Endothelial cell of umbilical vein (primary cell): ENCODE measurements around the gene FAM114A1. TPM values are rescaled to one million over a fixed set of nuclear protein-coding genes. Genes with fewer than 3 reads are reported as not detected.
A peak's percentile ranks its signal among the peaks of the same experiment; 100 is the strongest.

ENCODE experiments used
- BruUV-seq: library from RNA; stranded (reverse); fragments of 400-500 nt; replicated peaks from 2 replicates; lab custom pipeline; 2021; lab: Mats Ljungman, UMichigan
- CTCF ChIA-PET: fragments of 300-600, 350-600 bp; sonication (Branson Sonifier 250); formaldehyde crosslinking; loops from one replicate; lab custom pipeline; 2021; ENCODE audit warnings: antibody characterized with exemption, inconsistent platforms; lab: Charles Lee
- POLR2A ChIA-PET: fragments of 300-600, 350-600 bp; sonication (Branson Sonifier 250); formaldehyde crosslinking; loops from one replicate; lab custom pipeline; 2021; ENCODE audit warnings: antibody characterized with exemption, inconsistent platforms; lab: Charles Lee
- DNase-seq: peaks from one replicate; pipeline ENCODE4 v3.0.0-alpha.2; 2011; ENCODE audit warnings: low read depth, low spot score
- FAIRE-seq: peaks from 2 replicates; lab custom pipeline; 2011; peaks lifted over from hg19 to GRCh38; lab: Jason Lieb, UNC
- H2AFZ ChIP-seq: 2 replicates; pipeline ENCODE4 v1.6.0; 2012; ENCODE audit warnings: low read depth, low read length, control low read depth, inconsistent platforms
- H3K27ac ChIP-seq: 2 replicates; pipeline ENCODE4 v1.5.1; 2011; ENCODE audit warnings: low read depth, mild to moderate bottlenecking, control low read depth, low read length, moderate library complexity; ENCODE audit not compliant: insufficient read depth
- H3K27me3 ChIP-seq, 2 experiments: 2 replicates each; pipeline versions ENCODE4 v1.6.0 to v1.6.1; 2011; ENCODE audit warnings: low read length in 2 of 2, mixed read lengths in 1 of 2; ENCODE audit not compliant: control insufficient read depth in 2 of 2, insufficient read depth in 2 of 2
- H3K36me3 ChIP-seq, 2 experiments: 2 replicates in 1 of 2; 3 replicates in 1 of 2; pipeline ENCODE4 v1.5.1; 2011; ENCODE audit warnings: low read length in 2 of 2, mild to moderate bottlenecking in 1 of 2, moderate library complexity in 1 of 2; ENCODE audit not compliant: control insufficient read depth in 2 of 2, insufficient read depth in 2 of 2; ENCODE audit errors: extremely low read depth in 1 of 2
- H3K4me1 ChIP-seq: 3 replicates; pipeline ENCODE4 v1.5.1; 2011; ENCODE audit warnings: mild to moderate bottlenecking, low read length; ENCODE audit not compliant: control insufficient read depth, insufficient read depth; ENCODE audit errors: extremely low read depth
- H3K4me2 ChIP-seq: 2 replicates; pipeline ENCODE4 v1.6.1; 2011; ENCODE audit warnings: low read length, control low read depth, mixed read lengths; ENCODE audit not compliant: insufficient read depth
- H3K4me3 ChIP-seq, 3 experiments: fragments of 200-600 bp in 1 of 3; sonication (generic), shearing (Covaris generic) in 1 of 3; replicated peaks in 1 of 3; 2 replicates each; pipeline ENCODE4 v1.5.1; 2011 to 2016; ENCODE audit warnings: control low read depth in 3 of 3, low read length in 3 of 3, mild to moderate bottlenecking in 2 of 3, inconsistent platforms in 1 of 3, low read depth in 1 of 3, moderate library complexity in 1 of 3; ENCODE audit not compliant: insufficient read depth in 1 of 3
- H3K79me2 ChIP-seq: 2 replicates; pipeline ENCODE4 v1.6.0; 2012; ENCODE audit warnings: low read length, inconsistent platforms; ENCODE audit not compliant: control insufficient read depth, insufficient read depth
- H3K9ac ChIP-seq: replicated peaks from 2 replicates; pipeline ENCODE3; 2011; ENCODE audit warnings: low read length, control low read depth; ENCODE audit not compliant: insufficient read depth; ENCODE audit errors: extremely low read depth
- H3K9me1 ChIP-seq: replicated peaks from 3 replicates; pipeline ENCODE4 v1.6.0; 2011; ENCODE audit warnings: mild to moderate bottlenecking, low read length; ENCODE audit not compliant: control insufficient read depth, insufficient read depth; ENCODE audit errors: extremely low read depth
- H3K9me3 ChIP-seq: replicated peaks from 2 replicates; pipeline ENCODE4 v1.5.1; 2012; ENCODE audit warnings: low read length, inconsistent platforms; ENCODE audit not compliant: control insufficient read depth, insufficient read depth
- H4K20me1 ChIP-seq: replicated peaks from 2 replicates; pipeline ENCODE3; 2011; ENCODE audit warnings: mild to moderate bottlenecking, low read length; ENCODE audit not compliant: control insufficient read depth, insufficient read depth; ENCODE audit errors: extremely low read depth
- EZH2 ChIP-seq: IDR thresholded peaks from 2 replicates; pipeline ENCODE4 v1.6.1; 2012; ENCODE audit warnings: borderline replicate concordance, low read depth, mild to moderate bottlenecking, moderate library complexity, low read length, inconsistent platforms; ENCODE audit not compliant: severe bottlenecking
- FOS ChIP-seq: IDR thresholded peaks from 2 replicates; pipeline ENCODE4 v1.6.1; 2011; ENCODE audit warnings: mild to moderate bottlenecking, low read length, moderate library complexity, borderline replicate concordance; ENCODE audit not compliant: insufficient read depth
- GATA2 ChIP-seq: IDR thresholded peaks from 2 replicates; pipeline ENCODE4 v1.7.0; 2011; ENCODE audit warnings: low read depth, mild to moderate bottlenecking, moderate library complexity, mixed read lengths, low read length; ENCODE audit not compliant: insufficient read length, insufficient read depth
- JUN ChIP-seq: IDR thresholded peaks from 2 replicates; pipeline ENCODE4 v1.6.1; 2011; ENCODE audit warnings: borderline replicate concordance, low read depth; ENCODE audit not compliant: insufficient read length, insufficient read depth
- MYC ChIP-seq: IDR thresholded peaks from one replicate; pipeline ENCODE4 v1.6.1; 2011; ENCODE audit warnings: mild to moderate bottlenecking, low read depth, low read length
- POLR2A ChIP-seq: IDR thresholded peaks from 2 replicates; pipeline ENCODE4 v1.6.1; 2012; ENCODE audit warnings: low read depth, mild to moderate bottlenecking, control low read depth, low read length
- POLR2AphosphoS5 ChIP-seq: IDR thresholded peaks from 2 replicates; pipeline ENCODE4 v1.6.1; 2012; ENCODE audit warnings: low read depth, mild to moderate bottlenecking, control low read depth, low read length, moderate library complexity; ENCODE audit not compliant: insufficient read depth
- dilution Hi-C: fragments of 300-500 bp; cut with MboI; formaldehyde crosslinking; loops from one replicate; pipeline ENCODE4 v1.15.0; 2019; ENCODE audit warnings: low sequenced_read_pairs; ENCODE audit not compliant: extremely low pct_ligation_motif_present
- intact Hi-C: fragments of 100-400 bp; cut with micrococcal nuclease; formaldehyde crosslinking; loops from one replicate; pipeline ENCODE4 v1.10.0; 2022
- polyA plus RNA-seq, 4 experiments: library from polyadenylated mRNA; depleted of rRNA in 3 of 4; stranded (reverse) in 3 of 4; unstranded in 1 of 4; fragments of >200 nt; gene quantifications; 2 replicates each; pipeline versions ENCODE4 v1.2.1 to v1.2.3, GENCODE V29; 2011 to 2012; ENCODE audit warnings: missing spikeins in 1 of 4
- total RNA-seq: library from RNA; stranded (reverse); gene quantifications from 2 replicates; pipeline ENCODE4 v1.2.3, GENCODE V29; 2021
- TF ChIP-seq, protein P1 (sequence below), 2 donors: IDR thresholded peaks; 1 replicate in 1 of 2; 2 replicates in 1 of 2; pipeline ENCODE4 v1.5.1; 2011; ENCODE audit warnings: low read length in 2 of 2, mild to moderate bottlenecking in 2 of 2, moderate library complexity in 2 of 2, control low read depth in 1 of 2, inconsistent platforms in 1 of 2, low read depth in 1 of 2; ENCODE audit not compliant: insufficient read depth in 1 of 2; ENCODE audit errors: extremely low read depth in 1 of 2
- TF ChIP-seq, protein P2 (sequence below): IDR thresholded peaks from 2 replicates; pipeline ENCODE4 v1.6.1; 2011; ENCODE audit not compliant: insufficient read depth, insufficient read length

The FAM114A1 gene
- total and polyA plus RNA-seq, 2 donors (not counting 3 experiments of a cell fraction or from before 2014, with no cell fraction given): 99.2 to 118 TPM

GRCh38 chr4:38860788-38861424, 6.7 kb upstream of the FAM114A1 start:
- H3K4me1 ChIP-seq: peaks cover 23% of the 10 kb centered on the region
- DNase-seq: peak; percentile 34
- no TSS peak for BruUV-seq
- no peak overlapping the region for H3K9ac ChIP-seq
- H3K4me3 ChIP-seq: no peak overlapping the region
- intact Hi-C loops: no loop called here
- H3K9me1 ChIP-seq: no peaks in the 10 kb centered on the region
- no peak overlapping the region for H3K27ac ChIP-seq
- dilution Hi-C loops: no loop called here
- peaks cover 0 to 4% of the 10 kb centered on the region in 2 experiments for H3K27me3 ChIP-seq
- no peaks in the 10 kb centered on the region for H3K79me2 ChIP-seq
- no peaks in the 10 kb centered on the region for H4K20me1 ChIP-seq
- H3K4me2 ChIP-seq: no peak overlapping the region
- POLR2A ChIA-PET: no interaction called here
- FAIRE-seq: no peak
- no peaks in the 10 kb centered on the region for H3K9me3 ChIP-seq
- TF ChIP-seq, protein P1, sequence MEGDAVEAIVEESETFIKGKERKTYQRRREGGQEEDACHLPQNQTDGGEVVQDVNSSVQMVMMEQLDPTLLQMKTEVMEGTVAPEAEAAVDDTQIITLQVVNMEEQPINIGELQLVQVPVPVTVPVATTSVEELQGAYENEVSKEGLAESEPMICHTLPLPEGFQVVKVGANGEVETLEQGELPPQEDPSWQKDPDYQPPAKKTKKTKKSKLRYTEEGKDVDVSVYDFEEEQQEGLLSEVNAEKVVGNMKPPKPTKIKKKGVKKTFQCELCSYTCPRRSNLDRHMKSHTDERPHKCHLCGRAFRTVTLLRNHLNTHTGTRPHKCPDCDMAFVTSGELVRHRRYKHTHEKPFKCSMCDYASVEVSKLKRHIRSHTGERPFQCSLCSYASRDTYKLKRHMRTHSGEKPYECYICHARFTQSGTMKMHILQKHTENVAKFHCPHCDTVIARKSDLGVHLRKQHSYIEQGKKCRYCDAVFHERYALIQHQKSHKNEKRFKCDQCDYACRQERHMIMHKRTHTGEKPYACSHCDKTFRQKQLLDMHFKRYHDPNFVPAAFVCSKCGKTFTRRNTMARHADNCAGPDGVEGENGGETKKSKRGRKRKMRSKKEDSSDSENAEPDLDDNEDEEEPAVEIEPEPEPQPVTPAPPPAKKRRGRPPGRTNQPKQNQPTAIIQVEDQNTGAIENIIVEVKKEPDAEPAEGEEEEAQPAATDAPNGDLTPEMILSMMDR (IDR thresholded peaks at IDR 0.05; ENCODE audit: extremely low read depth in 1 of 2, insufficient read depth in 1 of 2, low read depth in 1 of 2, low read length in 2 of 2): peak; percentile 75 to 82
- TF ChIP-seq FOS: no peak
- CTCF ChIA-PET: interaction anchor here (0.6 to 4.3 kb wide), 33 partner anchors 9 to 791 kb away, joined by 3 to 95 read pairs (median 4); partner anchors contain the start of gene TLR10
- no peak overlapping the region for H2AFZ ChIP-seq
- H3K36me3 ChIP-seq: no peaks in the 10 kb centered on the region

DNA sequence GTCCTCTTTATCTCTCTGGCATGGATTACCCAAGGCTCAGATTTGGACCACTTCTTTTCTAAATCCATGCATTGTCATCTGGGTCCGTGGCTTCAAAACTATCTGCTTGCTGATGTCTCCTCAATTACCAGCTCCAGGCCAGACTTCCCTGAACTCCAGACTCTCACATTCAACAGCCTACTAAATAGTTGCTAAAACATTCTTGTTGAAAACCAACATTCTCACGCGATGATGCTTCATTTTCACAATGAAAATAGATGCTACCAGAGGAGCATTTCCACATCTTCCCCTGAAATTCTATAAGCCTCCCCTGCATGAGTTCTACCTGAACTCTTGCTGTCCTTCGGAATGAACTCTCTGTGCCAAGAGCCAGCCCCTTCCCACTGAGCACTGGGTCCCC, 5.8 kb upstream of the FAM114A1 start:
- DNase-seq: no peak
- H3K36me3 ChIP-seq: no peaks in the 10 kb centered on the region

More for the DNA sequence above, 5.8 kb upstream of the FAM114A1 start:
- H2AFZ ChIP-seq: no peak overlapping the region
- BruUV-seq: no TSS peak
- H3K9ac ChIP-seq: no peak overlapping the region
- TF ChIP-seq FOS (no peak), GATA2 (no peak), JUN (no peak), MYC (no peak), POLR2A (no peak), EZH2 (no peak), POLR2AphosphoS5 (no peak)
- TF ChIP-seq, protein P1 (IDR thresholded peaks at IDR 0.05; ENCODE audit: extremely low read depth in 1 of 2, insufficient read depth in 1 of 2, low read depth in 1 of 2, low read length in 2 of 2): no peak
- TF ChIP-seq, protein P2, sequence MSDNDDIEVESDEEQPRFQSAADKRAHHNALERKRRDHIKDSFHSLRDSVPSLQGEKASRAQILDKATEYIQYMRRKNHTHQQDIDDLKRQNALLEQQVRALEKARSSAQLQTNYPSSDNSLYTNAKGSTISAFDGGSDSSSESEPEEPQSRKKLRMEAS: no peak
- dilution Hi-C loops: no loop called here
- H3K79me2 ChIP-seq: no peaks in the 10 kb centered on the region
- no peaks in the 10 kb centered on the region for H4K20me1 ChIP-seq
- no peak overlapping the region for H3K4me3 ChIP-seq
- no peaks in the 10 kb centered on the region for H3K9me1 ChIP-seq
- CTCF ChIA-PET: interaction anchor here (0.7 to 4.3 kb wide), 6 partner anchors 26 to 792 kb away, joined by 3 to 95 read pairs (median 6); no protein-coding TSS in a partner anchor
- FAIRE-seq: no peak
- no peaks in the 10 kb centered on the region for H3K9me3 ChIP-seq
- intact Hi-C loops: no loop called here
- no peak overlapping the region for H3K4me2 ChIP-seq
- POLR2A ChIA-PET: no interaction called here
- peaks cover 16% of the 10 kb centered on the region for H3K4me1 ChIP-seq
- H3K27ac ChIP-seq: no peak overlapping the region
- peaks cover 0 to 4% of the 10 kb centered on the region in 2 experiments for H3K27me3 ChIP-seq
